Hematopoietic multipotent progenitor cell (in vitro differentiated cells): ENCODE results near the gene GIPC2. TPM values are rescaled to one million over a fixed set of nuclear protein-coding genes. Genes with fewer than 3 reads are reported as not detected.
A peak's percentile ranks its signal among the peaks of the same experiment; 100 is the strongest.
"Not testable (repeated sequence)": the region's sequence is repeated elsewhere in the genome, so short reads cannot be mapped to it uniquely, and the experiment has no call there.

Experiments
- DNase-seq, 3 donors: peaks; one replicate each; pipeline ENCODE4 v3.0.0-alpha.2; 2011 to 2015; ENCODE audit warnings: low read depth in 2 of 3, low spot score in 2 of 3
- total RNA-seq: library from RNA; depleted of rRNA; stranded (reverse); fragments of >200 nt; gene quantifications from one replicate; pipeline ENCODE4 v1.2.3, GENCODE V29; 2012

GIPC2 gene, protein sequence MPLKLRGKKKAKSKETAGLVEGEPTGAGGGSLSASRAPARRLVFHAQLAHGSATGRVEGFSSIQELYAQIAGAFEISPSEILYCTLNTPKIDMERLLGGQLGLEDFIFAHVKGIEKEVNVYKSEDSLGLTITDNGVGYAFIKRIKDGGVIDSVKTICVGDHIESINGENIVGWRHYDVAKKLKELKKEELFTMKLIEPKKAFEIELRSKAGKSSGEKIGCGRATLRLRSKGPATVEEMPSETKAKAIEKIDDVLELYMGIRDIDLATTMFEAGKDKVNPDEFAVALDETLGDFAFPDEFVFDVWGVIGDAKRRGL
- total RNA-seq: 0.54 TPM

DNA sequence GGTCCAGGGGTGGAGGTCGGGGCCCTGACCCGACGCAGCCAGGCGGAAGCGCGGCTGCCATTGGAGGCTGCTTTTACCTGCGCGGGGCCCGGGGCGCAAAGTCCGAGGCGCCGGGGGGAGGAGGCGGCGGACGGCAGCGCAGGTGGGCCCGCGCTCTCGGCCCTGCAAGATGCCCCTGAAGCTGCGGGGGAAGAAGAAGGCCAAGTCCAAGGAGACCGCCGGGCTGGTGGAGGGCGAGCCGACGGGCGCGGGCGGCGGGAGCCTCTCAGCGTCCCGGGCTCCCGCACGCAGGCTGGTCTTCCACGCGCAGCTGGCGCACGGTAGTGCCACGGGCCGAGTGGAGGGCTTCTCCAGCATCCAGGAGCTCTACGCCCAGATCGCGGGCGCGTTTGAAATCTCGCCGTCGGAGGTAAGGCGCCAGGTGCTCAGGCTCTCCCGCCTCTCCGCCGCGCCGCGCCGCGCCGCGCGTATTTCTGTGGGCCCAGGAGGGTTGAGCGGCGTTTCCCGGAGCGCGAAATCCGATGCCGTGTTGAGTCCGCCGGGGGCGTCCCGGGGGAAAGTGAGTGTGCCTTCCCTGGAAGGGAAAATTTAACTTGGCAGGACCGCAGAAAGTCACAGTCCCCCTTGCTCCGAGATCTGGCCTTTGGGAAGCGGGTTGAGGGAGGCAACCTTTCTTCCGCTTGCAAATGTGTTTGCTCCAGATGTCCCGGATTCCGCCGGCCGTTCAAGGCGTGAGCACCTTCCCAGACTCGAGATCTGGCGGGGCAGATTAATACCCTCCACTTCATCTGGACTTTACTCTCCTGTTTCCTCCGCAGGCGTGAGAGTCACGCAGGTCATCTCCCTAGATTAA, at the start of gene GIPC2:
Gene GIPC2, plus strand, starts transcription at position 41 of the 853 bp plus-strand sequence. Its CDS starts 129 bp downstream, at position 170.
- DNase-seq: peak in 2 of 3 donors; percentile 14 to 30

DNA sequence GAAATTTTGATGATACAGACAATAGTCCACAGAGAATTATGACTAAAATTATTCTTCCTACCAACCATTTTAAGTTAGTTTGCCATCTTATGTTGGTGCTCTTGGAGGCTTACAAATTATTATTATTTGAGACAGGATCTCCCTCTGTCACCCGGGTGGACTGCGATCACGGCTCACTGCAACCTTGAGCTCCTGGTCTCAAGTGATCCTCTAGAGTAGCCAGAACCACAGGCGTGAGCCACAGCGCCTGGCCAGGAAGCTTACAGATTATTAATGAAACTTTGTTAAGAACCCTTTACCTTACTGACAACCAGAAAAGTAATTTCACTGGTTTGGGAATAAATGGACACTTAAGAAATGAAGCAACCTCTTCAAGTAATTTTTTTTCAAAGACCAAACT, 49.0 kb upstream of the GIPC2 start:
- no peak for DNase-seq

DNA sequence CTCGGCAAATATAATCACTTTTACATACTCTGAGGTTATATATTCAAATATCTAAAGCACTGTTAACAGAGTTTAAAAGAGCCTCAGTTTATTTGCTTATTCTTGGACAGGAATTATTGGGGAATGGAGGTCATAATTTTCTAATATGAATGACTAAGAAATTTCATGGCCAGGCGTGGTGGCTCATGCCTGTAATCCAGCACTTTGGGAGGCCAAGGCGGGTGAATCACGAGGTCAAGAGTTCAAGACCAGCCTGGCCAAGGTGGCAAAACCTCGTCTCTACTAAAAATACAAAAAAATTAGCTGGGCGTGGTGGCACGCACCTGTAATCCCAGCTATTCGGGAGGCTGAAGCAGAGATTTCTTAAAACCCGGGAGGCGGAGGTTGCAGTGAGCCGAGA, 45.2 kb upstream of the GIPC2 start:
- DNase-seq: not testable (repeated sequence)

DNA sequence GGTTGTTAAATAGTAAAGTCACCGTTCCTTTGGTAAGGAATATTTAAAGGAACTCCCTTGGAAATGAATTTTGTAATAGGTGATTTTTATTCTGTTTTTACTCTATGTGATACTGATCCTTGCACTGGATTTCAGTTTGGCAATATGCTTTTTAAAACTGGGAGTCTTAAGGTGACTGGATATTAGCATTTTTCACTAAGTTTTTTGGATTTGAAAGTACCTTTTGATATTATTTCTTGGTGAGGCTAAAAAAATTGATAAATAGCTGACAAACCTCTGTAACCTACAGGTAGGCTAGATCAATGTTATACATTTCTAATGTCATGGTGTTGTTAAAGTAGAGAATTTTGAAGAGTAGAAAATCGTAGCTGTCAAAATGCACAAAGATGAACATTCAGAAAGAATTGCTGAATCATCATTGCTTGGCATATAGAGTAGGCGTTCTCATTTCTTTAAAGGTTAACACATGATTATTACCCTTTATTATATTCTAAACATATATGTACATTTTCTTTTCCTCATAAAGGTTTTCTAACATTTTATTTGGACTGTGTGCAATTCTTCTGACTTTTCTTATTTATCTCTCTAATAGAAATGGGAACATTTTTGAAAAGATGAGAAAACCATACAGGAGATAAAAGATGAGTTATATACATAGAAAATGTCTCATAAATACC, 42.6 kb upstream of the GIPC2 start:
- peak in 1 of 3 donors; percentile 48 for DNase-seq

DNA sequence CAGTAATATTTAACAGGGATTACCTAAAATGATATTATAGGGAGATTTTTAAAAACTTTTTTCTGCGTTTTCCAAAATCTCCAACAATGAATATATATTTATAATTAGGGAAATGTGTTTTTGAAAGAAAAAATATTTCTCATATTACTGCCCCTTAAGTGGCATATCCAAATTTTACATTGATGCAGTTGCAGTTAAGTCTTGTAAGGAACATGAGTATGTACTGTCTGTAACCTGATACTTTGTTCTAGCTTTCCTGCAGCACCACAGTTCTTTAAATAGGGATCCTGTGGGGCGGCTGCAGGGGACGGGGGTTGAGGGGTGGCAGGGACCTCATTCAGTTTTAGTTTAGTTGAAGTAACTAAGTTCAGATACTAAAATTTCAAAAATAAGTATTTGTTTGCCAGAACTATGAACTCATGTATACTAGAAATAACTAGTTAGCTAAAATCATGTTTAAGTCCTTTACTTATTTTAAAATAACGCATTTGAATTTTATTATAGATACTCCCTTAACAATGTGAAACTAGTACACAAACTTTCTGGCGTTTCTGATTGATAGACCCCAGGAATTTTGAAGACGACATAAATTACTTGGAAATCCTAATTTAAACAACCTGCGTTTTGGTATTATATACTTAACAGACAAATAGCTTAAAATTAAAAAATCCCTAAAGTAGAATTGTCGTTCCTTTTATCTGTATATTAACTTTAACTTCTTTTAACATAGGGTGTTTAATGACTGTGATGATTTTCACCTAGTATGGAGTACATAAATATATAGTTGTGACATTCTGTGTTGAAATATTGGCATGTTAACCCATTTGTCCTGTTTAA, 41.7 kb upstream of the GIPC2 start:
- peak in 1 of 3 donors; percentile 59 for DNase-seq

DNA sequence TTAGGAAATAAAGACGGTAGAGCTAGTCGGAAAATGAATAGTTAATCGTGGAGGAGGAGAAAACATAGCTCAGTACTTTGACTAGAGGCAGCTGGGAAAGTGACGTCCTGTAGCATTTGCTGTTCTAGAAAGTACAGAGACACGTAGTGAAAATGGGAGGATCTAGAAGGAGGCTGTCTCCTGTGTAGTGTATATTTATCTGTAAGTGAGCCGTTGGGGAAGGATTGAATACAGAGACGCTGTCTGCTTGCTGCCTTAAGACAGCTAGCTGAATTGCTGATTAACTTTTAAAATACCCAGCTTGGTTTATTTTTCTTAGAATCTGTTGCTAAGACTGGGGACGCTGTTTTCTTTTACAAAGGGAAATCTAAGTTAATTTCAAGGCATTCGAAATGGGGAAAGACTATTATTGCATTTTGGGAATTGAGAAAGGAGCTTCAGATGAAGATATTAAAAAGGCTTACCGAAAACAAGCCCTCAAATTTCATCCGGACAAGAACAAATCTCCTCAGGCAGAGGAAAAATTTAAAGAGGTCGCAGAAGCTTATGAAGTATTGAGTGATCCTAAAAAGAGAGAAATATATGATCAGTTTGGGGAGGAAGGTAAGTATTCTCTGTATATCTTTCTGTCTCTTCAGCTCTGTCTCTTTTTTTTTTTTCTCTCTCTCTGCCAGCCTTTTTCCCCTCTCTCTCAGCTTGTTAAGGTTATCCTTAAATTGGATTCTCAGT, 40.9 kb upstream of the GIPC2 start, which contains the start of gene DNAJB4:
Gene DNAJB4, plus strand, starts transcription at position 221 of the 729 bp plus-strand sequence. Its CDS starts 172 bp downstream, at position 393.
- DNase-seq: peak; percentile 69 to 97 (median 91)

DNA sequence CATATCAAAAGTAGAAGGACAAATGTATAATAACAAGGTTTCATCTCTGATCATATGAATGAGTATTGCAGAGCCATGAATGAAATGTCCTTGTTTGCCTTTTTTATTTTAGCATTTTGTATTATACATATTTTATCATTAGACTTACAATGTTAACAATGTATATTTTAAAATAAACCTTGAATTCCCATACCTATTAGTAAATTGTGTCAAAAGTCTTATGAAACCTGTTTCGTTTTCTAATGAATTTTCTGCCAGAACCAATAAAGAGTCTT, 40.4 kb upstream of the GIPC2 start:
- DNase-seq: peak in 1 of 3 donors; percentile 16

DNA sequence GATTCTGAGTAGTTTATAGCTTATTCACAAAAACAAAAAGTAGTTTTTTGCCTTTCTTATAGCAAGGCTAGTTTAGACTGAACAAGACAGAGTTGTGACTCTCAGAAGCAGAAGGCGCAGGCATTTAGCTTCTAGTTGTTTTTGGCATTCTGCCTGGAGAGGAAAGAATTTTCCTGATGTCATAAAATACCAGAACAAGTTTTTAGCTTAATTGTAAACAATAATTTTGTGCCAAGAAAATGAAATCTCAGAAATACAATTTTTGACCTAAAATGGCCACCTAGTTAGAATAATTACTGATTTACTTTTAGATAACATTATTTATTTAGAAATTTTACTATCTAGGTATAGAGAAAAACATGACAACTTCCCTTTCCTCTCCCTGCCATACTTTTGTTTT, 40.0 kb upstream of the GIPC2 start:
- peak in 2 of 3 donors; percentile 21 to 50 for DNase-seq

DNA sequence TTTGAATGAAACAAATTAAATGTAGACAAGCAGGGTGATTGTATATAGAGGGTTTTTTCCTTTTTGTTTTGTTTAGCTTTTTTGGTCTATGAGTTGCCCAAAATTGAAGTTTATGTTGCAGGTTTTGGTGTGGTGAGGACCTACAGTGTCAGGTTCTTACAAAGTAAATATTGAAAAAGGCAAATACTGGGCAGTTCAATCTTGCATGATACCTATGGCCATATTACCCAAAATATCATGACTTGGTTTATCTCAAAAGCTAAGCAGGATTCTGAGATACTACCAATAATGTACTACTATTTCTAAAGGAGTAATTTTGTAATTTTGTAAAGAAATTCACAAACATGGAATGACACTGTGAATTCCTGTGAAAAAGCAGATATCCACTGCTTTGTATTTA, 39.2 kb upstream of the GIPC2 start:
- DNase-seq: no peak

DNA sequence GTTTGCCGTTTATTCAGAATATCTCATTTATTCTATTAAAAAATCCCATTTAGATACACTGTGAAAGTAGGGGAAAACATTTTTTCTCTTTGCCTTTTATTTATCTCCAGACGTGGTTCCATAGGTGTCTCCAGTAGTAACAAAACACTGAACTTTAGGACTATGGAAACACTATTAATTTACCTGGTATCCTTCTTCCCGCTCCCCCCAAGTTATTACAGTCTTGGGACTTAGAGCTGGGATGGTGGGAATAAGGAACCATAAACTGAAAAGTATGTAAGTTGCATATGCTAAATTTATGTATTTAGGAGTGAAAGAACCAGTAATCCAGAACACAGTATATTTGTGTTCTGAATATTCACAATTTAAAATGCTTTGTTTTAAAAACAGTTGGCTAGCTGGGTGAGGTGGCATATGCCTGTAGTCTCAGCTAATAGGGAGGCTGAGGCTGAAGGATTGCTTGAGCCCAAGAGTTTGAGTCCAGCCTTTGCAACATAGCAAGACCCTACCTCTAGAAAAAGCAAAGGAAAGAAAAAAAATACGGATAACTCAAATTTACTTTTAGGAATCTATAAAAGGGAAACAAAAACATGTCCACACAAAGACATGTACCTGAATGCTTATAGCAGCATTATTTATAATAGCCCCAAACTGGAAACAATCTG, 38.0 kb upstream of the GIPC2 start:
- DNase-seq: no peak

DNA sequence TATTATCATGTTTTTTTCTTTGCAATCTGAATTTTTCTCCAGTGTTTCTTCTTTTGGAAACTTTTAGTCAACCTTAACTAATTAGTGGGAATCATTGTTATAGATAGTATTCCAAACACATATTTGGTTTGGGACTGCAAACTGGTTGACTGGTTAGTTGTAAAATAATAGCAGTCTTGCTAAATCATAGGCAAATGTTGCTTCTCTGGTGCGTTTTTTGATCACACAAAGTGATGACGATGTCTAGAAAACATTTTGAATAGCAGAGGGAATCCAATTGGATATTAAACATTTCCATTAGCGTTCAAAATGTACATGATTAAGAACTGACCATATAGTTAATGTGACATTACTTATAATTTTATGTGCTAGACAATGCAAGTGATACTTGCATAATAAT, 36.5 kb upstream of the GIPC2 start:
- no peak for DNase-seq

DNA sequence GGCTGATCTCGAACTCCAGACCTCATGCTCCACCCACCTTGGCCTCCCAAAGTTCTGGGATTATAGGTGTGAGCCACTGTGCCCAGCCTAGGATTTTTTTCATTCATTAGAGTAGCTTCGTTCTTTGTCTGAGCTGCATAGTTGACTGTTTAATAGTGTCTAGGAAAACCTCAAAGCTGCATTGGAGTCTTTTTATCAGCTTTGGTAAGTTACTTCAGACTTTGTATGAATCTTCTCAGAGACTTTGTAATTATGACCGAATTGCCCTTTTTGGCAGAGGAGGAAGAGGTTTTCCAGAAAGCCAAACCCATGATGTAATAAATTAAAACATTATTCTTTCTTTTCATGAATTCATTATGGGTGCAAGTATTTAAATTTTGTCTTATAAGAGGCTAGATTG, 35.9 kb upstream of the GIPC2 start:
- DNase-seq: no peak

DNA sequence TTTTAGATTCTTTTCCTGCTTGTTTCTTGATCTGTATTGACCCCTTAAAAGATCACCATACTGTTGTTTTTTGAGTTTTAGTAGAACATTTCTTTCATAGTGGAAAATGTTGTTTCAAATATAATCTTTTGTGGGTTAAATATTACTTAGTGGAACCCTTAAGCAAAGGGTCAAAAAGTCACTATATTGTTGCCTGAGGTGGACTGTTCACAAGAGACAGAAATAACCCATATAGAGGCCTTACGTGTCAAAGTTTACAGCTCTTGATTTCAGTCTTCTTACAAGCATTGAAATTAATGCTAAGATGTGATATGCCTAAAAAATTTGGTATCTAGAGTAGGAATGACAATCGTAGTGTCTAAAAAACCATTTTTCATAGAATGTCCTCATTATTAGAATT, 34.7 kb upstream of the GIPC2 start:
- no peak for DNase-seq

DNA sequence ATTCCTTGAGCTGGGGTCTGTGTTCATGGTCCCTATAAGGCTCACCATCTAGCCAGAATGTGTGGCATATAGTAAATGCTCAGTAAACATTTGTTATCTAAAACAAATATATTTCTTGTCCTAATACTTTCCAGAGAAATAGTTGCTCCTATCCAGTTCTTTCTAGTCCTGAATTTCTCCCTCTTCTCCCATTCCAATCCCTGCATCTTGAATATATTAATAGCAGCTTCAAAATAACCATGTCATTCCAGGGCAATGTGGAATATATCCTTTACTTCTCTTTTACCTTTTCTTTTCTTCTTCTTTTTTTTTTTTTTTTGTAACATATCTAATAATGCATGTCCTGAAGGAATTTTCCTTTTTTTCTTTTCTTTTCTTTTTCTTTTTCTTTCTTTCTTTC, 30.6 kb upstream of the GIPC2 start:
- no peak for DNase-seq

DNA sequence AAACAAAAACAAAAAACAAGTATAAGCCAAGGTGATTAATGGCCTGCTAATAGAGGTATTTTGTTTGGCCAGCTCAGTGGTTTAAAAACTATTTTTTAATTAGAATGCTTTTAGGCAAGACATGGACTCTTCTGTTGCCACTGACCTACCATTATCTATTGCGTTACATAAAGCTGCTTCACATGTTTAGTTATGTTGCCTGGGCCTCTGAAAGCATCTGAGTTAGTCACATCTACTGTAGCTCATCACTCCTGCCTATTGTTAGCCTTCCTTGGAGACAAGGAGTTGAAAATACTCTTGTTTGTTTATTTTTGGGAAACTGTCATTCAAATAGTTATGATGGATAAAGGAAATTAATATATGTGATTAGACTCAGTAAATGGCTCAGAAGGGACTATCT, 26.7 kb upstream of the GIPC2 start:
- DNase-seq: no peak

DNA sequence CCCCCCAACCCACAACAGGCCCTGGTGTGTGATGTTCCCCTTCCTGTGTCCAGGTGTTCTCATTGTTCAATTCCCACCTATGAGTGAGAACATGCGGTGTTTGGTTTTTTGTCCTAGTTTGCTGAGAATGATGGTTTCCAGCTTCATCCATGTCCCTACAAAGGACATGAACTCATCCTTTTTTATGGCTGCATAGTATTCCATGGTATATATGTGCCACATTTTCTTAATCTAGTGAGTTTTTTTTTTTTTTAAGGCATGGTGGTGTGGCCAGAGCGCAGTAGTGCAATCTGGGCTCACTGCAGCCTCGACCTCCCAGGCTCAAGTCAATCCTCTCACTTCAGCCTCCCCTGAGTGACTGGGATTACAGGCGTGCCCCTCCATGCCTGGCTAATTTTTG, 24.6 kb upstream of the GIPC2 start:
- DNase-seq: not testable (repeated sequence)

DNA sequence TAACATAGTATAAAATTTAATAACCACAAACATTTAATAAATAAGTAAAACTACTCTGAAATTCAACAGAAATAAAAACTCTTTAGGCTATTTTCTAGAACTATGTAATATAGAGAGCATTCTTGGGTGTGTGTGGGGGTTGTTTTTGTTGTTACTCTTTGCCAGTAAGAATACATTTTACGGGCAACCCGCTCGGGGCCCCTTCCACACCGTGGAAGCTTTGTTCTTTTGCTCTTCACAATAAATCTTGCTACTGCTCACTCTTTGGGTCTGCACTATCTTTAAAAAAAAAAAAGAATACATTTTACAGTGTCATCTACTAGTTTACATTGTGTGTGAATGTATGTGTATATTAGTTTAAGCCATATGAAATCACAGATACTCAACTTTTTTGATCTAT, 16.0 kb upstream of the GIPC2 start:
- no peak for DNase-seq

DNA sequence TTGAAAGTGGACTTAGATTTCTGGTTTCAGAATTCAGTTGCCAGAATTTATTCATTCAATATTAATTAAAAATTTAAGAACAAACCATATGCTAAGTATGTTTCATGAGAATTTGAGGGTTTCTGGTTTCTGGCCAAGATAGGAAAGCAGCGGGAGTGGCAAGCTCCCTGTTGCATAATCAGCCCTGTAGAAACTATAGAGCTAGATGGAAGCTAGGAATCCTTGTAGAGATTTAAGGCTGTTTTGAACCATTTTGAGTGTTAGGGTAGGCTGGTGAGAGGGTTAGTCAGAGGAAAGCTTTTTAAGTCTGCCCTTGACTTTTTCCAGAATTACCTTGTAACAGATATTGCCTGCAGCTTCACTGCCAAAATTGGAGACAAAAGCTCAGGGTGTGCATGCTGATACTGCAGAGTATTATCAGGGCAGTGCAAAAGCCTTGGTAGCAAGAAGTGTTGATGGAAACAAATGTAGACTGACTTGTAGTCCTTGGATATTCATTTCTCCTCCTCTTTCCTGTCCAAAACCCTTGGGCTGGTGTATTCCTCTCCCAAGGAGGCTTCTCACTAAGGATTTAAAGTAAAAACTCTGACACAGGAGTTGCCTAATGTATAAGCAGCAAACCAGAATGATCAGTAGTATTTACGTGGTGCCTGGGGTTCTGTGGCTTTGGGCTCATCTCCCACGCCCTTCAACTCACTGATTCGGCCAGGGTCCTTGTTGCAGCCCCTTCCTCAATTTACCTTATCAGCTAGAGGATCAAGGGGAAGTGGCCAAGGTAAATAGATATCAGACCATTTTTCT, 12.6 kb upstream of the GIPC2 start:
- no peak for DNase-seq

DNA sequence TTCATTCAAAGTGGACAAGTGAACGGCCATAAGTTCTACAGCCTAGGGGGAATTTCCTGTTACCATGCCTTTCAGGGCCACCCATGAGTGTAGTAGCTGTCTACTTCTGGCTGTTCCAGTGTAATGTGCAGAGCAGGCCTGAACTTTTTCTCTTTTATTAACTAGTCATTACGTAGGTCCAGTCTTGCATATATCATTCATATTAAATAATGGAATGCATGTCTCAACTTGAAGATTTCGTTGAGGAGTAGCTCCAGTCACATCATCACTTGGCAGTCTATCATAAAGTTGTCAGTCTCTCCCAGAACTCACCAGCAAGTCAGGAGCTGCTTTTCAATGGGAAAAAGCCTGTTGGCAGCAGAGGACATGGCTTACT, 12.0 kb upstream of the GIPC2 start:
- no peak for DNase-seq
